Neural crest cell (in vitro differentiated cells): ENCODE measurements around the gene GOLGA6A. TPM values are rescaled to one million over a fixed set of nuclear protein-coding genes. Genes with fewer than 3 reads are reported as not detected.

Experiments used
- DNase-seq: peaks from one replicate; pipeline ENCODE4 v3.0.0; 2021; ENCODE audit warnings: low read depth, mixed read lengths, low spot score
- H3K27ac Mint-ChIP-seq: one replicate; pipeline ENCODE4 v1.8.0; 2021; ENCODE audit warnings: mild to moderate bottlenecking, mixed read lengths; ENCODE audit not compliant: unreplicated experiment
- H3K27me3 Mint-ChIP-seq: 2 replicates; pipeline ENCODE4 v1.8.0; 2021; ENCODE audit warnings: low read depth, mild to moderate bottlenecking, mixed read lengths
- H3K36me3 Mint-ChIP-seq: 2 replicates; pipeline ENCODE4 v1.8.0; 2021; ENCODE audit warnings: low read depth, mild to moderate bottlenecking, mixed read lengths
- H3K4me1 Mint-ChIP-seq: 2 replicates; pipeline ENCODE4 v1.8.0; 2021; ENCODE audit warnings: mixed read lengths
- H3K4me3 Mint-ChIP-seq: one replicate; pipeline ENCODE4 v1.8.0; 2021; ENCODE audit warnings: mild to moderate bottlenecking, mixed read lengths
- H3K9me3 Mint-ChIP-seq: 2 replicates; pipeline ENCODE4 v1.8.0; 2021; ENCODE audit warnings: mixed read lengths
- CTCF ChIP-seq: fragments of 200-600 bp; sonication (generic); conservative IDR thresholded peaks from 2 replicates; pipeline ENCODE4 v1.5.0; 2021; ENCODE audit warnings: antibody characterized with exemption, mild to moderate bottlenecking
- total RNA-seq: library from RNA; stranded (reverse); gene quantifications from 2 replicates; pipeline ENCODE4 v1.2.1, GENCODE V29; 2021

The GOLGA6A gene
- total RNA-seq, 1 donor from 2014 or later: not detected

GRCh38 chr15:74032606-74033561 is 49.5 kb downstream of the GOLGA6A start:
- DNase-seq: no peak
- TF ChIP-seq CTCF: no peak
- H3K27me3 Mint-ChIP-seq: no peaks in the 10 kb centered on the region
- no peak overlapping the region for H3K4me3 Mint-ChIP-seq
- no peaks in the 10 kb centered on the region for H3K9me3 Mint-ChIP-seq
- H3K4me1 Mint-ChIP-seq: peaks cover 13% of the 10 kb centered on the region
- H3K27ac Mint-ChIP-seq: no peak overlapping the region
- H3K36me3 Mint-ChIP-seq: peaks cover 3% of the 10 kb centered on the region

GRCh38 chr15:74032046-74032445 is 50.3 kb downstream of the GOLGA6A start:
- no peak for DNase-seq
- Mint-ChIP-seq H3K9me3 (no peaks in the 10 kb centered on the region), H3K27me3 (no peaks in the 10 kb centered on the region), H3K4me3 (no peak overlapping the region), H3K36me3 (peaks cover 3% of the 10 kb centered on the region), H3K4me1 (peaks cover 5% of the 10 kb centered on the region), H3K27ac (no peak overlapping the region)
- TF ChIP-seq CTCF: no peak

GRCh38 chr15:74028646-74029045 is 53.7 kb downstream of the GOLGA6A start:
- Mint-ChIP-seq H3K27ac (no peak overlapping the region), H3K4me1 (no peaks in the 10 kb centered on the region), H3K36me3 (peaks cover 4% of the 10 kb centered on the region), H3K9me3 (no peaks in the 10 kb centered on the region), H3K27me3 (no peaks in the 10 kb centered on the region), H3K4me3 (no peak overlapping the region)
- TF ChIP-seq CTCF: no peak
- DNase-seq: no peak

GRCh38 chr15:74027688-74028087 is 54.7 kb downstream of the GOLGA6A start:
- H3K4me3 Mint-ChIP-seq: no peak overlapping the region
- no peaks in the 10 kb centered on the region for H3K27me3 Mint-ChIP-seq
- no peak for TF ChIP-seq CTCF
- H3K9me3 Mint-ChIP-seq: no peaks in the 10 kb centered on the region
- no peak for DNase-seq
- H3K27ac Mint-ChIP-seq: no peak overlapping the region
- H3K36me3 Mint-ChIP-seq: peaks cover 4% of the 10 kb centered on the region
- no peaks in the 10 kb centered on the region for H3K4me1 Mint-ChIP-seq

- no peaks in the 10 kb centered on the region for H3K4me1 Mint-ChIP-seq
- H3K36me3 Mint-ChIP-seq: peaks cover 4% of the 10 kb centered on the region
Measured at GRCh38 chr15:74025436-74025835, 56.9 kb downstream of the GOLGA6A start.

More at GRCh38 chr15:74025436-74025835, 56.9 kb downstream of the GOLGA6A start:
- Mint-ChIP-seq H3K4me3 (no peak overlapping the region), H3K27ac (no peak overlapping the region), H3K27me3 (no peaks in the 10 kb centered on the region), H3K9me3 (no peaks in the 10 kb centered on the region)
- no peak for DNase-seq
- no peak for TF ChIP-seq CTCF
